ENCODE data around the gene CAPZB.
A peak's percentile ranks its signal among the peaks of the same experiment; 100 is the strongest.

CAPZB gene

DNA sequence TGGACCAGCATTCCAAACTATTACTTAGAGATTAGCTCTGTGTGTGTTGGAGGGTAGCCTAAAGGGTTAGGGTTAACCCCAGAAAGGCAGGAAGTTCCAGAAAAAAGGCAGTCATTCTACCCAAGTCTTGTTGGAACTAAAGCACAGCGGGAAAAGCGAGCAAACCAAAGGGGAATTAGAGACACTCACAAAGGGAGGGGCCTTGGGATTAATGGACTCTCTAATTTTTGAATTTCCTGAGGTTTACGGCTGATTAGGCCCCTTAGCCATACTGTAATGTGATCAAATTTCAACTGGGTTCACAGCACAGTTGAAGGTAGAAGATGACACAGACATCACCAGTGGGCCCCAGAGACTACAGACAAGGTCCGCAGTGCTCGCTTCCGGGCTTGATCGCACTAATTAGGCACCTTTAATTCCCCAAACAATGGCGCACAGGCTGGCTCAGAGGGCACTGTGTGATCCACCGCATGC, 28.3 kb downstream of the CAPZB start:
- H3K4me3 ChIP-seq (ENCODE audit: low read depth in 1 of 2, low read length in 1 of 2), result no peak overlapping the region
- TF ChIP-seq, protein P1, sequence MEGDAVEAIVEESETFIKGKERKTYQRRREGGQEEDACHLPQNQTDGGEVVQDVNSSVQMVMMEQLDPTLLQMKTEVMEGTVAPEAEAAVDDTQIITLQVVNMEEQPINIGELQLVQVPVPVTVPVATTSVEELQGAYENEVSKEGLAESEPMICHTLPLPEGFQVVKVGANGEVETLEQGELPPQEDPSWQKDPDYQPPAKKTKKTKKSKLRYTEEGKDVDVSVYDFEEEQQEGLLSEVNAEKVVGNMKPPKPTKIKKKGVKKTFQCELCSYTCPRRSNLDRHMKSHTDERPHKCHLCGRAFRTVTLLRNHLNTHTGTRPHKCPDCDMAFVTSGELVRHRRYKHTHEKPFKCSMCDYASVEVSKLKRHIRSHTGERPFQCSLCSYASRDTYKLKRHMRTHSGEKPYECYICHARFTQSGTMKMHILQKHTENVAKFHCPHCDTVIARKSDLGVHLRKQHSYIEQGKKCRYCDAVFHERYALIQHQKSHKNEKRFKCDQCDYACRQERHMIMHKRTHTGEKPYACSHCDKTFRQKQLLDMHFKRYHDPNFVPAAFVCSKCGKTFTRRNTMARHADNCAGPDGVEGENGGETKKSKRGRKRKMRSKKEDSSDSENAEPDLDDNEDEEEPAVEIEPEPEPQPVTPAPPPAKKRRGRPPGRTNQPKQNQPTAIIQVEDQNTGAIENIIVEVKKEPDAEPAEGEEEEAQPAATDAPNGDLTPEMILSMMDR (IDR thresholded peaks at IDR 0.05), result no peak
- no peaks in the 10 kb centered on the region for H3K27me3 ChIP-seq
- H3K27ac ChIP-seq, result peak overlapping the region; percentile 79
- peaks cover 12% of the 10 kb centered on the region for H3K36me3 ChIP-seq
- no peaks in the 10 kb centered on the region for H3K9me3 ChIP-seq
- H3K4me1 ChIP-seq (ENCODE audit: control insufficient read depth in 1 of 2, insufficient read depth in 1 of 2, low read depth in 1 of 2, low read length in 1 of 2), result peaks cover 61 to 79% of the 10 kb centered on the region in 2 experiments

DNA sequence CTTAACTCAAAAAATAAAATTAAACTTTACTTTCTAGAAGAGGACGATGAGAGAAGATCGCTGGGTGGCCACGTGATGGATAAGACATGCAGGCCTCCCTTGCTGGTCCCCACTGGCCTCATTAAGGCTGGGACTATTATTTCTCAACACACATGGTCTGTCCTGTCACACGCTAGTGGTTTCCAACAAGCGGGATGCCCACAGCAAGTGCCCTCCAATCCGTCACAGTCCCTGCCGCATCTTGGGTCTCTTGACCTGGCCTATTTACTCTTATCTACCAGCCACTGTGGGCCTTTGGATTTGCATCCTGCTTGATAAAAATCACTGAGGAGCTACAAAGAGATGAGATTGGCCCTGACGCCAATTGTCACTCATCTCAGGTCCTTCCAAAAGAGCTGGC, 30.0 kb downstream of the CAPZB start:
- Histone ChIP-seq H3K9me3 (no peaks in the 10 kb centered on the region), H3K36me3 (peaks cover 4% of the 10 kb centered on the region), H3K4me1 (ENCODE audit: control insufficient read depth in 1 of 2, insufficient read depth in 1 of 2, low read depth in 1 of 2, low read length in 1 of 2) (peaks cover 58 to 65% of the 10 kb centered on the region in 2 experiments), H3K4me3 (ENCODE audit: low read depth in 1 of 2, low read length in 1 of 2) (no peak overlapping the region), H3K27ac (peak overlapping the region; percentile 66), H3K27me3 (no peaks in the 10 kb centered on the region)
- TF ChIP-seq, protein P1 (IDR thresholded peaks at IDR 0.05), result no peak

DNA sequence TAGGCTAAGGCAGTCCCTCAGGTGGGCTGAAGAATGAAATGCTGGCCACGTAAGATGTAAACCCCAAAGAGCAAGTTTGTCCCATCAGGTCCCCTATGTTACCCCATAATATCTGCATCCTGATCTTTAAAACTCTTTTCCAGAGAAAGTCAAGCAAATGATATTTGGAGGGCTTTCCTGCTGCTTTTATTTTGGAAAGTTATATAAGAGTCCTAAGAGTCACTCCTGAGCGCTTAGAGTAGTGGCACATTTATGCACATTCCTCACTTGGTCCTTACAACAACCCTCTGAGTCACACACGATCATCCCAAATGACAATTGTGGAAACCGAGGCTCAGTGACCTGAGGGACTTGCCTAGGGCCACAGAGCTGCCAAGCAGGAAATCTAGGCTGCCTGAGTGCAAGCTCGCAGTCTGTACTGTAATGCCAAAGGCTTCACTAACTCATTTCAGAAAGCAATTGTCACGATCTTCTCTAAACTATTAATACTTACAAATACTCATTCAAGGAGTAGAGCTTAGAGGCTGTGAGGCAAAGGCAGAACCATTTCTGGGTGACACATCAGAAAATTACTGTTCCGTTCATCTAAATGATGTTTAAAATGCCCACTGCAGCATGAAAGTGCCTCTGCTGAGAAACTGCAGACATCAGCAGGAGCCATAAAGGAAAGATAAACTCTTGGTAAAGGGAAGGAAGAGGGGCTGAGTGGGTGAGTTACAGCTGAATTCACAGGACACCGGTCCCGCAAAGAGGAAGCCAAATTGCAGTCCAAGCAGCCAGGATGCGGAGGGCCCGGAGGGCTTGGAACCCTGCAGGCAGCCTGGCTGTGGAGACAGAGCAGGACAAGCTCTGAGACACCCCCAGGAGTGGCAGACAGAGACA, 30.8 kb downstream of the CAPZB start:
- TF ChIP-seq, protein P1 (IDR thresholded peaks at IDR 0.05), result no peak
- Histone ChIP-seq H3K4me1 (ENCODE audit: control insufficient read depth in 1 of 2, insufficient read depth in 1 of 2, low read depth in 1 of 2, low read length in 1 of 2) (peaks cover 53 to 62% of the 10 kb centered on the region in 2 experiments), H3K27me3 (no peaks in the 10 kb centered on the region), H3K36me3 (peaks cover 4% of the 10 kb centered on the region), H3K4me3 (ENCODE audit: low read depth in 1 of 2, low read length in 1 of 2) (peak overlapping the region in 1 of 2 experiments; percentile 8), H3K9me3 (no peaks in the 10 kb centered on the region), H3K27ac (peak overlapping the region; percentile 66)

DNA sequence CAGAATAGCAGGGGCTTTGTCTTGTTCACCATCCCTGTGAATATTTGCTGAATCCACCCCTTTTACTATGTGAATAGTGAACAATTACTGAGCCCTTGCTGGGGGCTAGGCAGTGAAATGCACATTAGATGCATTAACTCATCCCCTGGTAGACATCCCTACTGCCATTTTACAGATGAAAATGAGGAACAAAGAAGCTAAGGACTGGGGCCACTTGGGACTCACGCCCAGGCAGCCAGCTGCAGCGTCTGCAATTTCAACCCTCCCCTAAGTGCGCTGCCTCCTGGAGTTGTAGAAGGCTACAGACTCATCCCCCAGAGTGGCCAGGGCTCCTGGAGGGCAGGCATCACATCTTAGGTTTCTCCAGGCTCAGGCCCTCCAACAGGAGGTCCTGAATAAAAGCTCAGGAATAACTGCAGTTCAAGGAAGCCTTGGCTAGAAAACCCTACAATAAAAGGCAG, 31.6 kb downstream of the CAPZB start:
- H3K36me3 ChIP-seq, result peaks cover 11% of the 10 kb centered on the region
- H3K4me3 ChIP-seq (ENCODE audit: low read depth in 1 of 2, low read length in 1 of 2), result no peak overlapping the region
- no peaks in the 10 kb centered on the region for H3K27me3 ChIP-seq
- peaks cover 45 to 60% of the 10 kb centered on the region in 2 experiments for H3K4me1 ChIP-seq (ENCODE audit: control insufficient read depth in 1 of 2, insufficient read depth in 1 of 2, low read depth in 1 of 2, low read length in 1 of 2)
- H3K9me3 ChIP-seq, result no peaks in the 10 kb centered on the region
- TF ChIP-seq, protein P1 (IDR thresholded peaks at IDR 0.05), result no peak
- H3K27ac ChIP-seq, result peak overlapping the region; percentile 66

DNA sequence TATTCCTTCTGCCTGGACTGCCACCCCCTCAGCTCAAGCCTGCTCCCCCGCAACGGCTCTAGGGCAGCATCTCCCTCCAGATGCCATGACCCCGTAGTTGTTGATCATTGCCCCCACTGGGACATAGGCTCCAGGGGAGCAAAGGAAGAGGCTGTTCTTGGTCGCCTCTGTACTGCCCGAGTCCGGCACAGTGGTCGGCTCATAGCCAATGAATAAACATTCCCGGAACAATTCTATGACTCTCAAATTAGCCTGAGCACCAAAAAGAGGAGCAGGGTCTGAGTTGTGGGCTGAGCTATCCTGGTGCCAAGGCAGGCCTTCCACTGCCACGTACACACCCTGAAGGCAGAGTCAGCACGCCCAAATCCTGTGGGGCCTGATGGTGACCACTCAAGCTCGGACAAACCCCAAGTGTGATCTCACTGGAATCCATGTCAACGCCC, 33.1 kb downstream of the CAPZB start:
- peaks cover 30 to 50% of the 10 kb centered on the region in 2 experiments for H3K4me1 ChIP-seq (ENCODE audit: control insufficient read depth in 1 of 2, insufficient read depth in 1 of 2, low read depth in 1 of 2, low read length in 1 of 2)
- TF ChIP-seq, protein P1 (IDR thresholded peaks at IDR 0.05), result no peak
- no peaks in the 10 kb centered on the region for H3K9me3 ChIP-seq
- no peak overlapping the region for H3K27ac ChIP-seq
- peaks cover 24% of the 10 kb centered on the region for H3K36me3 ChIP-seq
- no peaks in the 10 kb centered on the region for H3K27me3 ChIP-seq
- H3K4me3 ChIP-seq (ENCODE audit: low read depth in 1 of 2, low read length in 1 of 2), result no peak overlapping the region

All from neutrophil (primary cell).